Stimulated activated CD4-positive, alpha-beta T cell treated with anti-CD3 and anti-CD28 coated beads, Interleukin-15, amount 100 ng/mL, for 24 hours (primary cell): ENCODE data around the gene SLC6A18.
"Not testable (repeated sequence)": the region's sequence is repeated elsewhere in the genome, so short reads cannot be mapped to it uniquely, and the experiment has no call there.

ENCODE experiments used
- DNase-seq: peaks from one replicate; pipeline ENCODE4 v3.0.0-alpha.2; 2020

Gene SLC6A18

GRCh38 chr5:1259806-1260480 lies 34.8 kb downstream of the SLC6A18 start:
- DNase-seq, result no peak

DNA sequence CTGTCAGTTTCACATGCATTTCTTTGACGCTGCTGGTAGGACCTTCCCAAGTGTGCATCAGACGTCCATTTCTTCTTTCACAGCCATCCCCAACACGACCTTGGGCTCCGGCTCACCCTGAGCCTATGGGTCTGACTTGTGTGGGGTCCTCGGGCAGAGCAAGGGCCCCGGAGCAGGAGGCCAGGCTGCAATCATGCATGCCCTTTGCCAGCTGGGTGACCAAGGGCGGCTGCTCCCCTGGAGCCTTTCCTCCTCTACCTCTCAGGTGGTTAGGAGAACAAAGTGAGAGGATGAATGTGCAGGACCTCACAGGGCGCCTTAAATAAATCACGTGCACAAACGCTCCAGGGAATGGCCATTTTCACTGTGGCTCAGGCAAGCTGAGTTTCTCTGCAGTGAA lies 36.5 kb downstream of the SLC6A18 start:
- no peak for DNase-seq

DNA sequence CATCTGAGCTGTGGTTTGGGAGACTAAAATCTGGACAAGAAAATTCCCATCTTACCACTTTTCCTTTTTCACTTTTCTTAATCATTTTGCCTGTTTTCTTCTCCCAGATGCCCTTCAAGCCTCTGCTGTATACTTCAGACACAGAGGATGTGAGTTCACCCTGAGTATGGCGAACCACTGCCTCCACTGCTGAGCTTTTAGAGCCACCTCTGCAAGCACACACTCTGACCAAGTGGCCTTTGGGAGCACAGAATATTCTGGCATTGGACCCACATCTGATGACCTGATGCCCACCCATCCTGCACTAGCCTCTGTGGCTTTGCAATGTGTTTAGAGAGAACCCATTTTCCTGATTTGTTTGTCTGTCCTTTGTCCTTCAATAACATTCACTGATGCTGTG lies 37.2 kb downstream of the SLC6A18 start:
- no peak for DNase-seq

DNA sequence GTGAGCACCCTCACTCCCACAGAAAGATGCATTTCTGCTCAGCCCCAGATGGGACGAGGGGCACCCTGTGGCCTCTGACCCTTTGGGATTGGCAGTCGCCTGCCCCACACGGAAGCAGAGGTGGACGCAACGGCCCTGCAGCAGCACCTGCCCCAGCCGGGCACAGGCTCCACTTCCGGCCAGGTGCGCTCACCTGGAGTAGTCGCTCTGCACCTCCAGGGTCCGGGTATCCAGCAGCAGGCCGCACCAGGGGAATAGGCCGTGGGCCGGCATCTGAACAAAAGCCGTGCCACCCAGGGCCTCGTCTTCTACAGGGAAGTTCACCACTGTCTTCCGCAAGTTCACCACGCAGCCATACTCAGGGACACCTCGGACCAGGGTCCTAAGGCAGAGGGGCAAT lies 39.0 kb downstream of the SLC6A18 start:
- DNase-seq, result no peak

GRCh38 chr5:1265026-1265425 lies 39.8 kb downstream of the SLC6A18 start:
- no peak for DNase-seq

GRCh38 chr5:1265461-1266455 lies 40.6 kb downstream of the SLC6A18 start:
- no peak for DNase-seq

GRCh38 chr5:1266791-1267190 lies 41.6 kb downstream of the SLC6A18 start:
- no peak for DNase-seq

GRCh38 chr5:1267464-1267863 lies 42.3 kb downstream of the SLC6A18 start:
- DNase-seq, result not testable (repeated sequence)

GRCh38 chr5:1268056-1268455 lies 42.9 kb downstream of the SLC6A18 start:
- no peak for DNase-seq

GRCh38 chr5:1268666-1269065 lies 43.5 kb downstream of the SLC6A18 start:
- DNase-seq, result peak; percentile 48

- DNase-seq, result no peak
Observed at GRCh38 chr5:1270426-1270825, 45.2 kb downstream of the SLC6A18 start.

GRCh38 chr5:1270933-1271914 lies 46.0 kb downstream of the SLC6A18 start:
- DNase-seq, result no peak

DNA sequence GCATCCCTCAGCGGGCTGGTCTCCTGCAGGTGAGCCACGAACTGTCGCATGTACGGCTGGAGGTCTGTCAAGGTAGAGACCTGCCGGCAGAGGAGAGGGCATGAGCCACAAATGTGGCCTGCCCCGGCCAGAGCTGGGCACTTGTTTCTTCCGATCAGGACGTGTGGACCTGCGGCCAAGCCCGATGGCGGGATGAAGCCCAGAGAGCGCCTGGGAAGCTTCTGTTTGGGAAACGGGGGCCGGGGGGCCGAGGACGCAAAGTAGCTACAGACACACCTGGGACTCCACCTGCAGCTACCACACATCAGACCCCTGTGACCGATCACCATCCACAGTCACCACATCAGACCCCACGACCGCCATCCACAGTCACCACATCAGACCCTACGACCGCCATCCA lies 47.0 kb downstream of the SLC6A18 start:
- no peak for DNase-seq

DNA sequence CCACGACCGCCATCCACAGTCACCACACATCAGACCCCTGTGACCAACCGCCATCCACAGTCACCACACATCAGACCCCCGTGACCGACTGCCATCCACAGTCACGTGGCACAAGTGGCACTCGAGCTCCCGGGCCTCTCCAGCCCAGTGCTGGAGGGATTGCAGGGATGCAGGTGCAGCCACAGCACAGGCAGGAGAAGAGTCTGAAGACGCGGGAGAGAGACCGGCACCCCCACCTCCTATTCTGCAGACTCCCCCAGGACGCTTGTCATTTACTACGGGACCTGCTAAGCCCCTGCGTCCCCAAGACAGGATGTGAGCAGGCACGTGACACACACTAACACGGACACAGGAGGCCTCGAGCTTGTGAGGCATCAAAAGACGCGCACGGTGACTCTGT lies 48.6 kb downstream of the SLC6A18 start:
- DNase-seq, result no peak

DNA sequence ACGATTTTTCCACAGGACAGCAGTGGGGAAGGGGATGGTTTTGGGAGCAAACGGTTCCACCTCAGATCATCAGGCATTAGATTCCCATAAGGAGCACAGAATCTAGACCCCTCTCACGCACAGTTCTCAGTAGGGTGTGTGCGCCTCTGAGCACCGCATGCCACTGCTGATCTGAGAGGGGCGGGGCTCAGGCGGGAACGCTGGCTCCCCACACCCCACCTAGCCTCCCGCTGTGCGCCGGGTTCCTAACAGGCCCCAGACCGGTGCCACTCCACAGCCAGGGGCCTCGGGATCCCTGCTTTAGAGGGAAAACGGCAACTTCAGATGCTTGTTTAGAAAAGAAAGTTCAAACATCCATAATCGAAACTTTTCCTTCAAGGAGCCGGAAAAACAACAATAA lies 49.3 kb downstream of the SLC6A18 start:
- DNase-seq, result no peak

GRCh38 chr5:1275397-1276391 lies 50.5 kb downstream of the SLC6A18 start:
- DNase-seq, result not testable (repeated sequence)

- no peak for DNase-seq
Observed at GRCh38 chr5:1276930-1277329, 51.7 kb downstream of the SLC6A18 start.

GRCh38 chr5:1277331-1277730 lies 52.1 kb downstream of the SLC6A18 start:
- no peak for DNase-seq

GRCh38 chr5:1277781-1278180 lies 52.6 kb downstream of the SLC6A18 start:
- DNase-seq, result no peak

GRCh38 chr5:1278216-1278615 lies 53.0 kb downstream of the SLC6A18 start:
- no peak for DNase-seq

- DNase-seq, result no peak
Observed at GRCh38 chr5:1278656-1279442, 53.7 kb downstream of the SLC6A18 start.
